Upper lobe of left lung (tissue), 4 donors: ENCODE data around the gene ALCAM.

Experiments
- CTCF ChIP-seq, 6 experiments: fragments of 450-650 bp in 4 of 6; fragments of 200-600 bp in 2 of 6; sonication (generic) in 2 of 6; IDR thresholded peaks; one replicate each; pipeline ENCODE4 v1.5.1; 2016 to 2019; ENCODE audit warnings: antibody characterized with exemption in 6 of 6
- POLR2AphosphoS5 ChIP-seq, 2 donors: sonication (generic); formaldehyde crosslinking; IDR thresholded peaks; one replicate each; pipeline ENCODE4 v1.5.1; 2017; ENCODE audit warnings: antibody characterized with exemption in 2 of 2

GRCh38 chr3:105385819-105386508, 19.3 kb downstream of the ALCAM start:
- TF ChIP-seq CTCF (IDR thresholded peaks at IDR 0.05), result no peak
- TF ChIP-seq POLR2AphosphoS5 (IDR thresholded peaks at IDR 0.05), result no peak
